Uterus (tissue), 4 donors: ENCODE results near the gene NBEAL1. TPM values are rescaled to one million over a fixed set of nuclear protein-coding genes. Genes with fewer than 3 reads are reported as not detected.
"Not testable (repeated sequence)": the region's sequence is repeated elsewhere in the genome, so short reads cannot be mapped to it uniquely, and the experiment has no call there.

Source experiments
- DNase-seq, 2 donors: peaks; one replicate each; pipeline ENCODE4 v3.0.0-alpha.2; 2019 to 2020
- H3K27ac ChIP-seq, 2 donors: fragments of 200-600 bp; sonication (generic); 1 replicate in 1 of 2; 2 replicates in 1 of 2; pipeline ENCODE4 v1.5.1; 2016 to 2018
- H3K27me3 ChIP-seq, 2 donors: fragments of 200-600 bp; sonication (generic); one replicate each; pipeline ENCODE4 v1.5.1; 2018 to 2019; ENCODE audit warnings: control low read depth in 1 of 2
- H3K36me3 ChIP-seq, 2 donors: fragments of 200-600 bp; sonication (generic); one replicate each; pipeline ENCODE4 v1.5.1; 2019; ENCODE audit warnings: control low read depth in 1 of 2
- H3K4me1 ChIP-seq, 2 donors: fragments of 200-600 bp; sonication (generic); one replicate each; pipeline ENCODE4 v1.5.1; 2018 to 2019; ENCODE audit warnings: control low read depth in 1 of 2
- H3K4me3 ChIP-seq, 2 donors: fragments of 200-600 bp; sonication (generic); 1 replicate in 1 of 2; 2 replicates in 1 of 2; pipeline ENCODE4 v1.5.1; 2018 to 2019; ENCODE audit warnings: mild to moderate bottlenecking in 1 of 2
- H3K9me3 ChIP-seq, 2 donors: fragments of 200-600 bp; sonication (generic); one replicate each; pipeline ENCODE4 v1.5.1; 2019; ENCODE audit warnings: control low read depth in 1 of 2
- CTCF ChIP-seq, 4 experiments: fragments of 200-600 bp in 2 of 4; fragments of 450-650 bp in 2 of 4; sonication (generic) in 2 of 4; IDR thresholded peaks; one replicate each; pipeline ENCODE4 v1.5.1; 2016 to 2019; ENCODE audit warnings: antibody characterized with exemption in 4 of 4, mild to moderate bottlenecking in 2 of 4, moderate library complexity in 1 of 4
- POLR2A ChIP-seq, 2 donors: fragments of 450-650 bp; IDR thresholded peaks; one replicate each; pipeline ENCODE4 v1.6.1; 2016; ENCODE audit warnings: antibody characterized with exemption in 2 of 2, mild to moderate bottlenecking in 1 of 2, moderate library complexity in 1 of 2
- intact Hi-C: fragments of 100-400 bp; cut with DNase I; formaldehyde crosslinking; loops from one replicate; pipeline ENCODE4 v1.15.1; 2023; ENCODE audit warnings: low total_unique reads
- total RNA-seq, 4 donors: library from RNA; depleted of rRNA in 3 of 4; stranded (reverse); fragments of >200 nt in 3 of 4; gene quantifications; one replicate each; pipeline versions ENCODE4 v1.1.0 to v1.2.4, GENCODE V29; 2014 to 2023
- donor health status: DM: yes; HTN: yes; CAD: no.

The NBEAL1 gene
- total RNA-seq, 4 donors from 2014 or later, result 23.1 to 106 (median 41.8) TPM

- H3K36me3 ChIP-seq, result no peaks in the 10 kb centered on the region
- intact Hi-C loops, result no loop called here
- no peak for DNase-seq
- H3K27me3 ChIP-seq, result no peaks in the 10 kb centered on the region
- no peaks in the 10 kb centered on the region for H3K4me1 ChIP-seq
- H3K27ac ChIP-seq, result no peak overlapping the region
- H3K9me3 ChIP-seq, result no peaks in the 10 kb centered on the region
- no peak overlapping the region for H3K4me3 ChIP-seq
- no peak for TF ChIP-seq POLR2A (IDR thresholded peaks at IDR 0.05)
- TF ChIP-seq CTCF (IDR thresholded peaks at IDR 0.05), result no peak
Observed at GRCh38 chr2:203143391-203143790, 128.7 kb downstream of the NBEAL1 start.

- DNase-seq, result no peak
- Histone ChIP-seq H3K27ac (no peak overlapping the region), H3K9me3 (no peaks in the 10 kb centered on the region), H3K27me3 (no peaks in the 10 kb centered on the region), H3K4me3 (no peak overlapping the region), H3K36me3 (no peaks in the 10 kb centered on the region), H3K4me1 (no peaks in the 10 kb centered on the region)
- intact Hi-C loops, result no loop called here
- TF ChIP-seq CTCF (IDR thresholded peaks at IDR 0.05) (no peak), POLR2A (IDR thresholded peaks at IDR 0.05) (no peak)
Observed at GRCh38 chr2:203149194-203149593, 134.5 kb downstream of the NBEAL1 start.

- H3K4me1 ChIP-seq, result no peaks in the 10 kb centered on the region
Observed at GRCh38 chr2:203155406-203155805, 140.7 kb downstream of the NBEAL1 start.

GRCh38 chr2:203162722-203163121 is 148.0 kb downstream of the NBEAL1 start:
- H3K9me3 ChIP-seq, H3K36me3 ChIP-seq, H3K4me1 ChIP-seq, H3K4me3 ChIP-seq, H3K27me3 ChIP-seq, intact Hi-C loops, H3K27ac ChIP-seq, DNase-seq: not testable (repeated sequence)

More at GRCh38 chr2:203155406-203155805, 140.7 kb downstream of the NBEAL1 start:
- Histone ChIP-seq H3K4me3 (no peak overlapping the region), H3K27me3 (no peaks in the 10 kb centered on the region), H3K36me3 (no peaks in the 10 kb centered on the region), H3K27ac (no peak overlapping the region), H3K9me3 (no peaks in the 10 kb centered on the region)
- no peak for TF ChIP-seq POLR2A (IDR thresholded peaks at IDR 0.05)
- TF ChIP-seq CTCF (IDR thresholded peaks at IDR 0.05), result no peak
- DNase-seq, result no peak
- intact Hi-C loops, result no loop called here

- Histone ChIP-seq H3K4me3 (no peak overlapping the region), H3K27ac (no peak overlapping the region), H3K36me3 (no peaks in the 10 kb centered on the region), H3K27me3 (no peaks in the 10 kb centered on the region), H3K4me1 (no peaks in the 10 kb centered on the region), H3K9me3 (peaks cover 0 to 3% of the 10 kb centered on the region in 2 donors)
- no peak for TF ChIP-seq CTCF (IDR thresholded peaks at IDR 0.05)
- intact Hi-C loops, result no loop called here
- no peak for DNase-seq
Observed at GRCh38 chr2:203164311-203164935, 149.7 kb downstream of the NBEAL1 start.

- H3K27me3 ChIP-seq, result no peaks in the 10 kb centered on the region
- peaks cover 0 to 3% of the 10 kb centered on the region in 2 donors for H3K9me3 ChIP-seq
- H3K36me3 ChIP-seq, result no peaks in the 10 kb centered on the region
- H3K4me3 ChIP-seq, result no peak overlapping the region
- TF ChIP-seq CTCF (IDR thresholded peaks at IDR 0.05) (no peak), POLR2A (IDR thresholded peaks at IDR 0.05) (no peak)
- no peaks in the 10 kb centered on the region for H3K4me1 ChIP-seq
- no peak overlapping the region for H3K27ac ChIP-seq
- intact Hi-C loops, result no loop called here
- DNase-seq, result no peak
Observed at GRCh38 chr2:203167751-203168150, 153.1 kb downstream of the NBEAL1 start.
